Tibial nerve (tissue), 3 donors: ENCODE results near the gene ACSM5.

ENCODE experiments used
- POLR2A ChIP-seq, 2 donors: fragments of 450-650 bp; IDR thresholded peaks; one replicate each; pipeline ENCODE4 v1.6.1; 2017; ENCODE audit warnings: antibody characterized with exemption in 2 of 2, mild to moderate bottlenecking in 2 of 2, moderate library complexity in 2 of 2
- TF ChIP-seq, protein P1 (sequence below), 5 experiments: fragments of 200-600 bp in 3 of 5; fragments of 450-650 bp in 2 of 5; sonication (generic) in 3 of 5; IDR thresholded peaks; one replicate each; pipeline ENCODE4 v1.5.1; 2016 to 2019; ENCODE audit warnings: antibody characterized with exemption in 5 of 5, mild to moderate bottlenecking in 3 of 5, moderate library complexity in 2 of 5

GRCh38 chr16:20398603-20399002 is 10.7 kb upstream of the ACSM5 start:
- TF ChIP-seq, protein P1, sequence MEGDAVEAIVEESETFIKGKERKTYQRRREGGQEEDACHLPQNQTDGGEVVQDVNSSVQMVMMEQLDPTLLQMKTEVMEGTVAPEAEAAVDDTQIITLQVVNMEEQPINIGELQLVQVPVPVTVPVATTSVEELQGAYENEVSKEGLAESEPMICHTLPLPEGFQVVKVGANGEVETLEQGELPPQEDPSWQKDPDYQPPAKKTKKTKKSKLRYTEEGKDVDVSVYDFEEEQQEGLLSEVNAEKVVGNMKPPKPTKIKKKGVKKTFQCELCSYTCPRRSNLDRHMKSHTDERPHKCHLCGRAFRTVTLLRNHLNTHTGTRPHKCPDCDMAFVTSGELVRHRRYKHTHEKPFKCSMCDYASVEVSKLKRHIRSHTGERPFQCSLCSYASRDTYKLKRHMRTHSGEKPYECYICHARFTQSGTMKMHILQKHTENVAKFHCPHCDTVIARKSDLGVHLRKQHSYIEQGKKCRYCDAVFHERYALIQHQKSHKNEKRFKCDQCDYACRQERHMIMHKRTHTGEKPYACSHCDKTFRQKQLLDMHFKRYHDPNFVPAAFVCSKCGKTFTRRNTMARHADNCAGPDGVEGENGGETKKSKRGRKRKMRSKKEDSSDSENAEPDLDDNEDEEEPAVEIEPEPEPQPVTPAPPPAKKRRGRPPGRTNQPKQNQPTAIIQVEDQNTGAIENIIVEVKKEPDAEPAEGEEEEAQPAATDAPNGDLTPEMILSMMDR (IDR thresholded peaks at IDR 0.05): no peak
- no peak for TF ChIP-seq POLR2A (IDR thresholded peaks at IDR 0.05)
